GM13977 (cell line): ENCODE measurements around the gene OBSCN.

Experiments used
- DNase-seq: peaks from one replicate; pipeline ENCODE4 v3.0.0; 2012; ENCODE audit warnings: low spot score
- in situ Hi-C: fragments of 300-500 bp; cut with MboI; formaldehyde crosslinking; loops from one replicate; pipeline ENCODE4 v1.12.0; 2022; ENCODE audit warnings: low sequenced_read_pairs, low pct_unique_long_range_greater_than_20kb, mixed read lengths, inconsistent platforms; ENCODE audit not compliant: unreplicated experiment
- TF ChIP-seq, protein P1 (sequence below): IDR thresholded peaks from 2 replicates; pipeline ENCODE4 v1.5.1; 2012; ENCODE audit warnings: mild to moderate bottlenecking, control low read depth; ENCODE audit not compliant: insufficient read depth; ENCODE audit errors: extremely low read depth, missing control alignments

Gene OBSCN

DNA sequence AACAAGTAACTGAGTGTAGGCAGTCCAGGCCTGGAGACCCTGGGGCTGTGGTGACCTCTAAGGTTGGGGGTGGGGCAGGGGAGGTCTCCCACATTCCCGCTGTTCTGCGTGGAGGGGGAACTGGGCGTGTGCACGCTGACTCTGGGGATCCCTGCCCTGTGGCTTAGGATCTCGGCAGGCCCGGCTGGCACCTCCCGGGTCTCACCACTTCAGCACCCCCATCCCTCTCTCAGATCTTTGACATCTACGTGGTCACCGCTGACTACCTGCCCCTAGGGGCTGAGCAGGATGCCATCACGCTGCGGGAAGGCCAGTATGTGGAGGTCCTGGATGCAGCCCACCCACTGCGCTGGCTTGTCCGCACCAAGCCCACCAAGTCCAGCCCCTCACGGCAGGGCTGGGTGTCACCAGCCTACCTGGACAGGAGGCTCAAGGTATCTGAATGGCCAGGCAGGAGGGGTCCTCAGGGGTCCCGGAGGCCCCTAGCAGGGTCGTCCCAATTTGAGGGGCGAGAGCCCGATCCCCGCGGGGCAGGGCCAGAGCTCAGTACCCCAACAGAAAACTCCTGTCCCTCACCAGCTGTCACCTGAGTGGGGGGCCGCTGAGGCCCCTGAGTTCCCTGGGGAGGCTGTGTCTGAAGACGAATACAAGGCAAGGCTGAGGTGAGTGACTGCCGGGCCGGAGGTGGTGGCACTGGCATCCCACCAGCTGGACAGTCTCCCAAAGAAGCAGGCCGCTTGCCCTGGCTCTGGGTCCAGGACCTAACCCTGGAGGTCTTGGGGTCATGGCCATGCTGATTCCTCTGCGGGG, 130.1 kb downstream of the OBSCN start:
- DNase-seq, result no peak
- in situ Hi-C loops, result no loop called here

DNA sequence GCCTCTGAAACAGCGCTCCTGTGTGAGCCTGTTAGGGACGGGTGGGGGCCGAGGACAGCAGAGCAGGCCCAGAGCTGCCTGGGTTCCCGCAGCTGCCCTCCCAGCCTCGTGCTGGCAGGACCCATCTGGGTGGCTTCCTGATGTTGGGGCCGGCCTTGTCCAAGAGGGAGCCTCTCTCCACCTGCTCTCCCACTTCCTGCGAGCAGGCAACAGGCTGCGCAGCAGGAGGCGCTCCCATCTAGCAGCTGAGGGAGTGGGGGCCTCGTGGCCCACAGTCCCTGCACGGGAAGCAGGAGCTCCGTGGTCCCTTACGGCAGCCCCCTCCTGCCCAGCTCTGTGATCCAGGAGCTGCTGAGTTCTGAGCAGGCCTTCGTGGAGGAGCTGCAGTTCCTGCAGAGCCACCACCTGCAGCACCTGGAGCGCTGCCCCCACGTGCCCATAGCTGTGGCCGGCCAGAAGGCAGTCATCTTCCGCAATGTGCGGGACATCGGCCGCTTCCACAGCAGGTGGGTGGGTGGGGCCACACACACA, 130.7 kb downstream of the OBSCN start:
- DNase-seq, result no peak
- in situ Hi-C loops, result no loop called here
- TF ChIP-seq, protein P1, sequence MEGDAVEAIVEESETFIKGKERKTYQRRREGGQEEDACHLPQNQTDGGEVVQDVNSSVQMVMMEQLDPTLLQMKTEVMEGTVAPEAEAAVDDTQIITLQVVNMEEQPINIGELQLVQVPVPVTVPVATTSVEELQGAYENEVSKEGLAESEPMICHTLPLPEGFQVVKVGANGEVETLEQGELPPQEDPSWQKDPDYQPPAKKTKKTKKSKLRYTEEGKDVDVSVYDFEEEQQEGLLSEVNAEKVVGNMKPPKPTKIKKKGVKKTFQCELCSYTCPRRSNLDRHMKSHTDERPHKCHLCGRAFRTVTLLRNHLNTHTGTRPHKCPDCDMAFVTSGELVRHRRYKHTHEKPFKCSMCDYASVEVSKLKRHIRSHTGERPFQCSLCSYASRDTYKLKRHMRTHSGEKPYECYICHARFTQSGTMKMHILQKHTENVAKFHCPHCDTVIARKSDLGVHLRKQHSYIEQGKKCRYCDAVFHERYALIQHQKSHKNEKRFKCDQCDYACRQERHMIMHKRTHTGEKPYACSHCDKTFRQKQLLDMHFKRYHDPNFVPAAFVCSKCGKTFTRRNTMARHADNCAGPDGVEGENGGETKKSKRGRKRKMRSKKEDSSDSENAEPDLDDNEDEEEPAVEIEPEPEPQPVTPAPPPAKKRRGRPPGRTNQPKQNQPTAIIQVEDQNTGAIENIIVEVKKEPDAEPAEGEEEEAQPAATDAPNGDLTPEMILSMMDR, result no peak

More for the DNA sequence above, 130.1 kb downstream of the OBSCN start:
- TF ChIP-seq, protein P1, result no peak

DNA sequence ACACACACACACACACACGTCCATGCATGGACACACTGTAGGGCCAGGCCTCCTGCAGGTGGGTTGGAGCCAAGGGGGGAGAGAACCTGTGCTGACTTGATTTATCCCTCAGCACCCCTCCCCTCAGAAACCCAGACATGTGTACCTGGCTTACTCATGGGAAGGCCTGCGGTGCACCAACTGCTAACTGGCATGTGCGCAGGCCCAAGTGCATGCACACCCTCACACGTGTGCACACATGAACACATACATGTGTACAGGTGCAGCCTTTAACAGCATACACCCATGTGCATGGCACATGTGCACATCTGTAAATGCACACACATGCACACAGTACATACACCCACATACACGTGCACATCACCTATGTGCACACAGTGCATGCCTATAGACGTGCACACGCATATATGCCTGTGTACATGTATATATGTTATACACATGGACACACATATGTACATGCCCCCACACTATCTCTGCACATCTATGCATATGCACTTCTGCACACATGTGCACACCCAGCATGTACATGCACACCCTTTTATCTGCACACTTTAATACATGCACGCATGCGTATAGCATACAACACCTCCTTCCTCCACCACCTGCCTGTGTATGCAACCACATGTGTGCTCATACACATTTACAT, 131.3 kb downstream of the OBSCN start:
- TF ChIP-seq, protein P1, result no peak
- in situ Hi-C loops, result no loop called here
- DNase-seq, result no peak

DNA sequence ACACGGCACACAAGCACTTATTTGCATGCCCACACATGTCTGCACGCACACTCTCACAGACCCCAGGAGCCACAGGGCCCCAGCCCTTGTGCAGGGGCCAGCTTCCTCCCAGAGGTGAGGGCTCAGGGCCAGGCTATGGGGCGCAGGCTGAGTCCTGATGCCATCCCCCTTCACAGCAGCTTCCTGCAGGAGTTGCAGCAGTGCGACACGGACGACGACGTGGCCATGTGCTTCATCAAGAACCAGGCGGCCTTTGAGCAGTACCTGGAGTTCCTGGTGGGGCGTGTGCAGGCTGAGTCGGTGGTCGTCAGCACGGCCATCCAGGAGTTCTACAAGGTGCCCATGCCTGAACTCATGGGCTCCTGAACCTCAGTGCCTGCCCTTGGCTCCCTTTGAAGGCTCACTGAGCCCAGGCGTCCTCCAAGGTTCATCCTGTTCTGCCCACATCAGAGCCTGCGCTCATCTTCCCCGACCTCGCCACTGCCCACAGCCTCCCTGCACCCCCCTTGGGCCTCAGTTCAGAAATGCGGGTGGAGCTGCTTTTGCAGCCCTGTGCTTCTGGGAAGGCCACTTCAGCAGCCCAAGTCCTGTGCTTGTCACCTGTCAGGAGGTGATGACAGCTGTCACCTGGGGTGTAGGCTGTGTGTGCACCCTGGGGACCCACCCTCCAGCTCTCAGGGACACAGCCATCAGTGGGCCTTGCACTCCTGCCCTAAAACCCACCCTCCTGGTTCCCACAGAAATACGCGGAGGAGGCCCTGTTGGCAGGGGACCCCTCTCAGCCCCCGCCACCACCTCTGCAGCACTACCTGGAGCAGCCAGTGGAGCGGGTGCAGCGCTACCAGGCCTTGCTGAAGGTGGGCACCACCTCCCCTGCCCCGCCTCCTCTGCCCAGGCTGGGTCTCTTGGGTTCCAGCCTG, 132.2 kb downstream of the OBSCN start:
- DNase-seq, result no peak
- TF ChIP-seq, protein P1, result no peak
- in situ Hi-C loops, result no loop called here

DNA sequence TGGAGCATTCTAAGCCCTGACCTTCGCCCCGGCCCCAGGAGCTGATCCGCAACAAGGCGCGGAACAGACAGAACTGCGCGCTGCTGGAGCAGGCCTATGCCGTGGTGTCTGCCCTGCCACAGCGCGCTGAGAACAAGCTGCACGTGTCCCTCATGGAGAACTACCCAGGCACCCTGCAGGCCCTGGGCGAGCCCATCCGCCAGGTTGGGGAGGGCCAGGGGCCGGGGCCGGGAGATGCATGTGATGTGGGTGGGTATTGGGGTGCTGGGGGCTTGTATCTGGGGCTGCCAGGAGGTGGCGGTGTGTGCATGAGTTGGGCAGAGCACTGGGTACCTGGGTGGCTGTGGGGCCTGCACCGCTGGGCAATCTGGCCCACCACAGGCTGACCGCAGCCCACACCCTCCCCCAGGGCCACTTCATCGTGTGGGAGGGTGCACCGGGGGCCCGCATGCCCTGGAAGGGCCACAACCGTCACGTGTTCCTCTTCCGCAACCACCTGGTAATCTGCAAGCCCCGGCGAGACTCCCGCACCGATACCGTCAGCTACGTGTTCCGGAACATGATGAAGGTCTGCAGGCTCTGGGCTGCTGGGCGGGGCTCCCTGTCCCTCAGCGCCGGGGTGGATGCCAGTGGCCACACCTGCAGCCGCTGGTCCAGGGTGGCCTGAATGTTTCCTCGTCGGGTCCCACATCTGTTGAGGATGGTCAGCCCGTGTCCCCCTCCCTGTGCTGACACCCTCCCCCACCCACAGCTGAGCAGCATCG, 133.0 kb downstream of the OBSCN start:
- TF ChIP-seq, protein P1, result peak; percentile 37
- in situ Hi-C loops, result no loop called here
- no peak for DNase-seq
